ENCODE data around the gene SMC6. TPM values are rescaled to one million over a fixed set of nuclear protein-coding genes. Genes with fewer than 3 reads are reported as not detected.

The SMC6 gene
- polyA plus RNA-seq, 3 donors, result 3.8 to 6.1 (median 5.1) TPM

GRCh38 chr2:17683981-17684380 lies 69.6 kb downstream of the SMC6 start:
- intact Hi-C loops (cut with micrococcal nuclease), result no loop called here
- no CpG with 5 or more reads among the region's 2 CpGs for WGBS (ENCODE audit: insufficient coverage)

GRCh38 chr2:17682098-17682857 lies 71.3 kb downstream of the SMC6 start:
- Mint-ChIP-seq H3K9me3 (no peaks in the 10 kb centered on the region), H3K4me3 (no peak overlapping the region), H3K36me3 (peaks cover 61 to 75% of the 10 kb centered on the region in 2 donors), H3K4me1 (no peaks in the 10 kb centered on the region), H3K27me3 (ENCODE audit: low read depth in 3 of 3) (no peaks in the 10 kb centered on the region), H3K27ac (no peak overlapping the region)
- DNase-seq, result no peak
- Histone ChIP-seq H3K4me3 (replicated peaks in 1 of 3; ENCODE audit: low read depth in 2 of 3, low read length in 3 of 3) (no peak overlapping the region), H3K9me3 (replicated peaks in 1 of 2; ENCODE audit: control insufficient read depth in 1 of 2, insufficient read depth in 1 of 2, low read length in 2 of 2) (no peaks in the 10 kb centered on the region), H3K79me2 (ENCODE audit: insufficient read depth, low read length) (no peaks in the 10 kb centered on the region), H3K27ac (ENCODE audit: low read depth in 1 of 2, low read length in 2 of 2) (no peak overlapping the region), H4K20me1 (ENCODE audit: insufficient read depth, low read length) (no peaks in the 10 kb centered on the region), H3K27me3 (ENCODE audit: control insufficient read depth in 2 of 2, insufficient read depth in 2 of 2, low read length in 2 of 2) (no peaks in the 10 kb centered on the region), H3K9ac (ENCODE audit: insufficient read depth, low read length, poor library complexity, severe bottlenecking) (no peak overlapping the region), H3K4me2 (replicated peaks; ENCODE audit: extremely low read depth, low read length, poor library complexity, severe bottlenecking) (no peak overlapping the region), H2AFZ (ENCODE audit: insufficient read depth, low read depth, low read length, poor library complexity, severe bottlenecking) (no peak overlapping the region), H3K36me3 (replicated peaks in 1 of 2; ENCODE audit: control insufficient read depth in 1 of 2, insufficient read depth in 2 of 2, low read length in 2 of 2) (peaks cover 32 to 91% of the 10 kb centered on the region in 2 donors), H3K4me1 (ENCODE audit: control insufficient read depth in 1 of 2, insufficient read depth in 2 of 2, low read length in 2 of 2) (no peaks in the 10 kb centered on the region)
- intact Hi-C loops (cut with micrococcal nuclease), result no loop called here
- WGBS (ENCODE audit: insufficient coverage), result 100% methylated on average over 1 of the region's 6 CpGs
- TF ChIP-seq CTCF (IDR thresholded peaks at IDR 0.05), result no peak

More at GRCh38 chr2:17683981-17684380, 69.6 kb downstream of the SMC6 start:
- no peaks in the 10 kb centered on the region for H4K20me1 ChIP-seq (ENCODE audit: insufficient read depth, low read length)
- DNase-seq, result no peak
- H3K27me3 Mint-ChIP-seq (ENCODE audit: low read depth in 3 of 3), result no peaks in the 10 kb centered on the region
- peaks cover 60 to 75% of the 10 kb centered on the region in 2 donors for H3K36me3 Mint-ChIP-seq
- peaks cover 39 to 92% of the 10 kb centered on the region in 2 donors for H3K36me3 ChIP-seq (replicated peaks in 1 of 2; ENCODE audit: control insufficient read depth in 1 of 2, insufficient read depth in 2 of 2, low read length in 2 of 2)
- no peak overlapping the region for H3K4me3 ChIP-seq (replicated peaks in 1 of 3; ENCODE audit: low read depth in 2 of 3, low read length in 3 of 3)
- no peaks in the 10 kb centered on the region for H3K27me3 ChIP-seq (ENCODE audit: control insufficient read depth in 2 of 2, insufficient read depth in 2 of 2, low read length in 2 of 2)
- H3K4me1 ChIP-seq (ENCODE audit: control insufficient read depth in 1 of 2, insufficient read depth in 2 of 2, low read length in 2 of 2), result no peaks in the 10 kb centered on the region
- H3K9me3 Mint-ChIP-seq, result no peaks in the 10 kb centered on the region
- no peak overlapping the region for H3K4me2 ChIP-seq (replicated peaks; ENCODE audit: extremely low read depth, low read length, poor library complexity, severe bottlenecking)
- H3K79me2 ChIP-seq (ENCODE audit: insufficient read depth, low read length), result no peaks in the 10 kb centered on the region
- H3K27ac Mint-ChIP-seq, result no peak overlapping the region
- H2AFZ ChIP-seq (ENCODE audit: insufficient read depth, low read depth, low read length, poor library complexity, severe bottlenecking), result no peak overlapping the region
- H3K9me3 ChIP-seq (replicated peaks in 1 of 2; ENCODE audit: control insufficient read depth in 1 of 2, insufficient read depth in 1 of 2, low read length in 2 of 2), result no peaks in the 10 kb centered on the region
- no peak overlapping the region for H3K9ac ChIP-seq (ENCODE audit: insufficient read depth, low read length, poor library complexity, severe bottlenecking)
- no peak overlapping the region for H3K4me3 Mint-ChIP-seq
- no peak overlapping the region for H3K27ac ChIP-seq (ENCODE audit: low read depth in 1 of 2, low read length in 2 of 2)
- H3K4me1 Mint-ChIP-seq, result no peaks in the 10 kb centered on the region
- TF ChIP-seq CTCF (IDR thresholded peaks at IDR 0.05), result no peak

All from CD14-positive monocyte (primary cell).